GM12878 (cell line): ENCODE measurements around the gene YWHAH. TPM values are rescaled to one million over a fixed set of nuclear protein-coding genes. Genes with fewer than 3 reads are reported as not detected.

Experiments used
- BHLHE40 ChIP-seq, 2 experiments: fragments of 450-650 bp in 1 of 2; IDR thresholded peaks; 2 replicates each; pipeline ENCODE4 v1.6.1; 2011 to 2017; ENCODE audit warnings: low read depth in 2 of 2, borderline replicate concordance in 1 of 2, improper control_type of control experiment in 1 of 2, low read length in 1 of 2, mild to moderate bottlenecking in 1 of 2
- EZH2 ChIP-seq: IDR thresholded peaks from 2 replicates; pipeline ENCODE4 v1.6.1; 2012; ENCODE audit warnings: low read depth, mild to moderate bottlenecking, control low read depth, inconsistent platforms, low read length, borderline replicate concordance; ENCODE audit not compliant: control insufficient read depth
- HDGF ChIP-seq: fragments of 450-650 bp; IDR thresholded peaks from 2 replicates; pipeline ENCODE4 v1.6.1; 2016; ENCODE audit warnings: antibody characterized with exemption
- JUND ChIP-seq: IDR thresholded peaks from 2 replicates; pipeline ENCODE4 v1.6.1; 2012; ENCODE audit warnings: low read depth, mild to moderate bottlenecking, low read length, improper control_type of control experiment, moderate library complexity
- MEF2A ChIP-seq: IDR thresholded peaks from 2 replicates; pipeline ENCODE4 v1.6.1; 2011; ENCODE audit warnings: low read depth, mild to moderate bottlenecking, low read length, moderate library complexity; ENCODE audit not compliant: insufficient read depth
- PAX8 ChIP-seq: fragments of 450-650 bp; IDR thresholded peaks from 2 replicates; pipeline ENCODE4 v1.6.1; 2017; ENCODE audit warnings: mild to moderate bottlenecking, moderate library complexity
- RCOR1 ChIP-seq: conservative IDR thresholded peaks from 2 replicates; pipeline ENCODE4 v1.6.1; 2012; ENCODE audit warnings: low read depth, low read length, improper control_type of control experiment
- REST ChIP-seq: IDR thresholded peaks from 2 replicates; pipeline ENCODE4 v1.6.1; 2012; ENCODE audit warnings: mild to moderate bottlenecking, low read depth, low read length
- STAT1 ChIP-seq: fragments of 450-650 bp; conservative IDR thresholded peaks from 2 replicates; pipeline ENCODE4 v1.6.1; 2014; ENCODE audit warnings: antibody characterized with exemption, mild to moderate bottlenecking
- TCF12 ChIP-seq: IDR thresholded peaks from 2 replicates; pipeline ENCODE4 v1.6.1; 2011; ENCODE audit warnings: low read depth, mild to moderate bottlenecking, low read length
- TCF7 ChIP-seq: IDR thresholded peaks from 2 replicates; pipeline ENCODE4 v1.6.1; 2014; ENCODE audit warnings: antibody characterized with exemption, borderline replicate concordance
- YBX1 ChIP-seq: fragments of 450-650 bp; IDR thresholded peaks from 2 replicates; pipeline ENCODE4 v1.6.1; 2016; ENCODE audit warnings: antibody characterized with exemption
- polyA plus RNA-seq, 11 experiments: library from polyadenylated mRNA; depleted of rRNA in 4 of 11; unstranded in 6 of 11; stranded (reverse) in 5 of 11; fragments of >200 nt; fragmentation: Nextera tagmentation in 4 of 11; fragmentation: Illumina TruSeq in 1 of 11; extraction: Ambion mirVana in 4 of 11; extraction: Trizol in 1 of 11; gene quantifications; 1 replicate in 1 of 11; 2 replicates in 10 of 11; pipeline versions ENCODE4 v1.2.1 to v1.2.3, GENCODE V29; 2011 to 2016; ENCODE audit warnings: inconsistent platforms in 2 of 11, missing spikeins in 2 of 11, low read depth in 1 of 11
- total RNA-seq, 4 experiments: library from RNA; depleted of rRNA in 3 of 4; stranded (reverse); fragments of >200 nt in 3 of 4; fragmentation: Illumina TruSeq in 1 of 4; extraction: Trizol in 1 of 4; gene quantifications; 2 replicates each; pipeline versions ENCODE4 v1.2.1 to v1.2.3, GENCODE V29; 2013 to 2021
- TF ChIP-seq, protein P1 (sequence below): IDR thresholded peaks from 2 replicates; pipeline ENCODE4 v1.6.1; 2011; ENCODE audit warnings: low read depth, mild to moderate bottlenecking, low read length, moderate library complexity, borderline replicate concordance; ENCODE audit errors: extremely low read depth
- TF ChIP-seq, protein P2 (sequence below): fragments of 450-650 bp; IDR thresholded peaks from 2 replicates; pipeline ENCODE4 v1.6.1; 2017; ENCODE audit warnings: mild to moderate bottlenecking, moderate library complexity

The YWHAH gene
- total and polyA plus RNA-seq, 10 of the 15 experiments (the other 5 are each of a cell fraction or from before 2014, with no cell fraction given), result 34.2 to 197 (median 115) TPM

GRCh38 chr22:31962387-31963125, 18.2 kb downstream of the YWHAH start (continued):
- TF ChIP-seq REST (no peak), MEF2A (no peak), HDGF (no peak), YBX1 (no peak), STAT1 (no peak), EZH2 (no peak), PAX8 (no peak), TCF12 (no peak), BHLHE40 (IDR thresholded peaks at IDR 0.05; ENCODE audit: borderline replicate concordance in 1 of 2, low read depth in 2 of 2, low read length in 1 of 2) (no peak), TCF7 (no peak), JUND (no peak), RCOR1 (no peak)
- TF ChIP-seq, protein P1, sequence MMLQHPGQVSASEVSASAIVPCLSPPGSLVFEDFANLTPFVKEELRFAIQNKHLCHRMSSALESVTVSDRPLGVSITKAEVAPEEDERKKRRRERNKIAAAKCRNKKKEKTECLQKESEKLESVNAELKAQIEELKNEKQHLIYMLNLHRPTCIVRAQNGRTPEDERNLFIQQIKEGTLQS, result no peak
- TF ChIP-seq, protein P2, sequence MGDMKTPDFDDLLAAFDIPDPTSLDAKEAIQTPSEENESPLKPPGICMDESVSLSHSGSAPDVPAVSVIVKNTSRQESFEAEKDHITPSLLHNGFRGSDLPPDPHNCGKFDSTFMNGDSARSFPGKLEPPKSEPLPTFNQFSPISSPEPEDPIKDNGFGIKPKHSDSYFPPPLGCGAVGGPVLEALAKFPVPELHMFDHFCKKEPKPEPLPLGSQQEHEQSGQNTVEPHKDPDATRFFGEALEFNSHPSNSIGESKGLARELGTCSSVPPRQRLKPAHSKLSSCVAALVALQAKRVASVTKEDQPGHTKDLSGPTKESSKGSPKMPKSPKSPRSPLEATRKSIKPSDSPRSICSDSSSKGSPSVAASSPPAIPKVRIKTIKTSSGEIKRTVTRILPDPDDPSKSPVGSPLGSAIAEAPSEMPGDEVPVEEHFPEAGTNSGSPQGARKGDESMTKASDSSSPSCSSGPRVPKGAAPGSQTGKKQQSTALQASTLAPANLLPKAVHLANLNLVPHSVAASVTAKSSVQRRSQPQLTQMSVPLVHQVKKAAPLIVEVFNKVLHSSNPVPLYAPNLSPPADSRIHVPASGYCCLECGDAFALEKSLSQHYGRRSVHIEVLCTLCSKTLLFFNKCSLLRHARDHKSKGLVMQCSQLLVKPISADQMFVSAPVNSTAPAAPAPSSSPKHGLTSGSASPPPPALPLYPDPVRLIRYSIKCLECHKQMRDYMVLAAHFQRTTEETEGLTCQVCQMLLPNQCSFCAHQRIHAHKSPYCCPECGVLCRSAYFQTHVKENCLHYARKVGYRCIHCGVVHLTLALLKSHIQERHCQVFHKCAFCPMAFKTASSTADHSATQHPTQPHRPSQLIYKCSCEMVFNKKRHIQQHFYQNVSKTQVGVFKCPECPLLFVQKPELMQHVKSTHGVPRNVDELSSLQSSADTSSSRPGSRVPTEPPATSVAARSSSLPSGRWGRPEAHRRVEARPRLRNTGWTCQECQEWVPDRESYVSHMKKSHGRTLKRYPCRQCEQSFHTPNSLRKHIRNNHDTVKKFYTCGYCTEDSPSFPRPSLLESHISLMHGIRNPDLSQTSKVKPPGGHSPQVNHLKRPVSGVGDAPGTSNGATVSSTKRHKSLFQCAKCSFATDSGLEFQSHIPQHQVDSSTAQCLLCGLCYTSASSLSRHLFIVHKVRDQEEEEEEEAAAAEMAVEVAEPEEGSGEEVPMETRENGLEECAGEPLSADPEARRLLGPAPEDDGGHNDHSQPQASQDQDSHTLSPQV, result no peak
